HG03575 (cell line): ENCODE data around the gene IFT122.

Experiments
- ATAC-seq: cut with Tn5 transposase; IDR thresholded peaks from one replicate; pipeline ENCODE4 v1.9.1; 2021; ENCODE audit not compliant: unreplicated experiment, insufficient number of reproducible peaks, low FRiP score; ENCODE audit errors: extremely low read depth

IFT122 gene

DNA sequence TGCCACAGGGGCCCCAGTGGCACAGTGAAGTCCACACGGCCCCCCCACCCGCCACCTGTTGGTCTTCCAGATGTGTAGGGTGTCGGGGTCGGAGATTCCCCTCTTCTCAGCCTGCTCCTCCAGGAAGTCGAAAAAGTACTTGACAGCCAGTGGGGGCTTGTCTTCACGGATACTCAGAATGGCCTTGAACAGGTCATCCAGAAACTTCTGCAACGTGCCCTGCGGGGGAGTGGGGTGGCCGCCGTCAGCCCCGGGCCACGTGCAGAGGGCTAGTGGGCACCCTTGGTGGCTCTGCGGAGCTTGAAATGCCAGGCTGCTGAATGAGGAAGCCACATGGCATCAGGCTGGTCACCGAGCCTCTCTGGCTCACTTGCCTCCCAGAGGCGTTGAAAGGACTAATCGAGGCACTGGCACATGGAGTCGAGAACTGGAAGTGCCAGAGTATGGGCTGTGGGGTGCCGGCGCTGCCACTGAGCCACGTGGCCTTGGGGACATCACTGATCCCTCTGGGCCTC, 119.6 kb downstream of the IFT122 start:
- no peak for ATAC-seq

DNA sequence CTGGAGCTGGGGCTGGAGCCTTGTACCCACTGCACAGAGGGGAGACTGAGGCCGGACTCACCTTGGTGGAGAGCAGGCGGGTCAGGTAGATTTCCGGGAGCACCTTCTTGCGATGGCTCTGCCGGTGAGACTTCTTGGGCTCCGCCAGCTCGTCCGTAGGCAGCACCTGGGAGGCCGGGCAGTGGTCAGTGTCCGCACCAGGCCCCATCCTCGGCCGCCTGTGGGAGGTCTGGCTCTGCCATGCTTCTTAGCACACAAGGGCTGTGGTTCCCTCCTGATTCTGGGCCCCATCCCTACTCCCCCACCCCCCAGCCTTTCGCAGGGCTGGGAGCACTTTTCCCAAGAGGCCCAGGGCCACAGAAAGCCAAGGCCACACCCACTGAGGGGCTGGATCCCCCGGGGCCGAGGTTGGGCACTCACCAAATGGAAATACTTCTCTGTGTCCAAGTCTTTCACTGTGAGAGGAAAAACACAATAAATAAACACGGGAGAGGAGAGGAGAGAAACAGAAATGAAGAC, 120.3 kb downstream of the IFT122 start:
- no peak for ATAC-seq

DNA sequence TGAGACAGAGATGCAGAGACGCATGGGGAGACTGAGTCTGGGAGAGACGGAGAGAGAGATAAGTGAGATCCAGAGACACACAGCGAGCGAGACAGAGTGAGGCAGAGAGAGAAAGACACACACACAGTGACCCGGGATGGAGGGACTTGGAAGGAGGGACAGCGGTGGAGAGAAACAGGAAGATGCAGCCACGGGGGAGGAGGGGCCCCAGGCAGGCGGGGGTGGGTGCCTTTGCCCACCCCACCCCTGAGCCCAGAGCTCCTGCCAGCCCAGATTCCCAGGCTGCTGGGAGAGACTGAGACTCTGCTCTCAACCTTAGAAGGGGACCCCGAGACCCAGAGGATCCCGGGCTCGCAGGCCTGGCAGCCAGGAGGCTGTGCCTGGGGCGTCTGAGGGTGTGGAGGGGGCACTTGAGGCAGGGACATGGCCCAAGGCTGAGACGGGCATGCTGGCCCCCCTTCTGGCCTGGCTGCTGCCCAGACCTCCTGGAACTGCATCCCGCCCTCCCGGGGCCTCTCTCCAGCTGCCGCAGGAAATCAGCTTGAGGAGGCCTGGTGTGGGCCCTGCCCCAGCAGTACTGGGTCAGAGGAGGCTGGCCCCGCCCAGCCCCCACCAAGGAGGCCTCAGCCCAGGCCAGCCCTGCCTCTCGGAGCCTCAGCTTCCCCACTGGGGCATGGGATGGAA, 121.0 kb downstream of the IFT122 start:
- no peak for ATAC-seq

DNA sequence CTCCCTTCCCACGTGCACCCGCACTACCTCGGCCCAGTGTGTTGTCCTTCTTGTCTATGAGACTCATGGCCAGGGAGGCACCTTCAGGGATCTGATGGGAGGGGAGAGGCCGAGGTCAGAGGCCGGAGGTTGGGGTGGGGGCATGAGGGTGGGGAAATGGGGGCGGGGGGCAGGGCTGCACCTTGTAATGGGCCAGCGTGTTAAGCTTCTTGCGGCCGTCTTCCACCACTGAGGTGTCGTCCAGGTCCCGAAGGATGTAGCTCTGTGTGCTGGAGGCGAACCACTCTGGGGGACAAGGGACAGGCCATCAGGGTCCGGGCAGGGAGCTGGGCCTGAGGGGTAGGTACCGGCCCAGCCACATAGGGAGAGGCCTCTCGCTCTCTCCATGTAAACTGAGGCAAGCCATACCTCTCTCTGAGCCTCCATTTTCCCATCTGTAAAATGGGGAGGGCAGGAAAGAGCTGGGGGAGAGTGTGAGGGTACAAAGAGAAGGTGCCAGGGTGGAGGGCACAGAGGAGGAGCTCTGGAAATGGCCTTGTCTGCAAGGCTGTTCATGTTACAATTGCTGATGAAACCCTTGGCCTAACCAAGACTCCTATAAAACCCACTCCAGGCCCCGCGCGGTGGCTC, 121.7 kb downstream of the IFT122 start:
- ATAC-seq: no peak

DNA sequence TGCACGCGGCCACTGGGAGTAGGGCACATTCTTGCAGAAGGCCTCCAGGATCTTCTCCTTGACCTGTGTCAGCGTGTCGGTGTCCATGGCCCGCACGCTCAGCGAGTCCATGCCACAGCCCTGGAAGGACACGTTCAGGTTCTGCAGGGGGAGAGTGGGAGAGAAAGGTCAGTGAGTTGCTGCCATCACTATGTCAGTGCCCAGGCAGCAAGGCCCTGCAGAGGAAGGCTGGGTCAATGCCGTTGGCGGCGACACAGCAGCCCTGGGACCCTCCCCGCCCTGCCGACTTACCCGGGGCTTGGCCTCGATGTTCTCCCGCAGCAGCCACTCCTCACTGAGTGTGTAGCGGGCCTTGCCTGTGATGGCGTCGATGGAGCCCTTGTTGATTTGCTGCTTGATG, 122.8 kb downstream of the IFT122 start:
- no peak for ATAC-seq

DNA sequence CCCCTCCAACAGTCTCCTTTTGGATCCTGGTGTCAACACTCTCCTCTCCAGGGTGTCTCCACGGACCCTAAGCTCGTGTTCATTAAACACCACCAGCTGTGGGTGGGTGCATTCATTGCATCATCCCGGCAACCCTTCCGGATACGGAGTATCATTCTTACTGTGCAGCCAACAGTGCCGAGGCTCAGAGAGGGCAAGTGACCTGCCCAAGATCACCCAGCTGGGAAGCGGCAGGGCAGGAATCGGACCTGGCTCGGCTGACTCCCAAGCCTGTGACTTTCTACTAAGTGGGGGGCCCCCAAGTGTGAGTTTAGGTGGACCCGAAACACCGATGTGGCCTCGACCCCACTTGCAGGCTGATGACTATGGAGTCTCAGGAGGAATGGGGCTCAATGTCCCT, 123.3 kb downstream of the IFT122 start:
- ATAC-seq: no peak

DNA sequence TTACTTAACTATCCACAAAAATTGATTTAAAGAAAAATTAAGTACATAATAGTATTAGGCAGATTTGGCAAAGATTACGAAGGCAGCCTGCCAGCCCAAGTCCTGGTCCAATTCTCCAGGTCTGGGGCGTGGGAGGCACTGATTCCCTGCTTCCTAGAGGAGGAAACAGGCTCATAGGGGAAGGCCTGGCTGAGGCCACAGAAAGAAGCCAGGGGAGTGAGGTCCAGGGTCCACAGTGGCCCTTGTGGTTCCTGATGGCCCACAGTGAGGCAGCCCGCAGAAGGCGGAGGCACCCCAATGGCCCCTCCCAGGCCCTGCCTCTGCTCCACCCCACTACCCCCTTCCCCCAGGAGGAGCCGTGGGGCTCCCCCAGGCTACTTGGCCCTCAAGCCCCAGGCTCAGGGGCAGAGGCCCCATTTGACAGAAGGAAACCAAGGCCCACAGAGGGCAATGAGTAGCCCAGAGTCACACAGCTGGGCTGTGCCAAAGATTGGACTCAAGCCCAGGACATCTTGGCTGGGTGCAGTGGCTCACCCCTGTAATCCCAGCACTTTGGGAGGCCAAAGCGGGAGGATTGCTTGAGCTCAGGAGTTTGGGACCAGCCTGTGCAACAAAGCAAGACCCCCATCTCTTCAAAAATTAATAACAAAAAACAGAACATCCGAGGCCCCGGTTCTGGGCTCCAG, 124.0 kb downstream of the IFT122 start:
- ATAC-seq: no peak

DNA sequence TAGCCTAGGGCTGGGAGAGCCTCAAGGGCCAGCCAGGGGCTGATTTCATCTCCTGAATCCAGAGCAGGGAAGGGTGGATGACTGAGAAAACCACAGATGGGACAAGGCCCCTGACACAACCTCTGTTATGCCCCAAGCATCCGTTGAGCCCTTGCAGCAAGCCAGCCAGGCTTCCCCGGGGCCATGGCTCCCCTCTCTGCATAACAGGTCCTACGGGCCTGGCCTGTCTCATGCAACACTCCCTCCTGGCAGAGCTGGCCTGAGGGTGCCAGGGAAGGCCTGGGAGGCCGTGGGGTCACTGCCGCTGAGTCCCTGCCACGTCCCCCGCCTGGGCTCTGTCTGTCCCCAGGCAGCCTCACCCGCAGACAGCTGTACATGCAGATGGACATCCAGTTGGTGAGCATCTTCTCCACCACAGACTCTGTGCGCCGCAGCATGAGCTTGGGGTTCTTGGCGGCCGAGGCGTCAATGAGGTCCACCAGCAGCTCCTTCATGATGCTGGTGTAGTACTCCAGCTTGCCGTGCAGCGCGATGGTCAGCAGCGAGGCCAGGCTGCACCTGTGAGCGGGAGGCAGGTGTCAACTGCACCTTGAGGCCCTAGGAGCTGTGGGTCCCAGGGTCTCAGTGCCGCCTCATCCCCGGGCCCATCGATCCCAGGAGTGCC, 125.1 kb downstream of the IFT122 start:
- ATAC-seq: no peak

DNA sequence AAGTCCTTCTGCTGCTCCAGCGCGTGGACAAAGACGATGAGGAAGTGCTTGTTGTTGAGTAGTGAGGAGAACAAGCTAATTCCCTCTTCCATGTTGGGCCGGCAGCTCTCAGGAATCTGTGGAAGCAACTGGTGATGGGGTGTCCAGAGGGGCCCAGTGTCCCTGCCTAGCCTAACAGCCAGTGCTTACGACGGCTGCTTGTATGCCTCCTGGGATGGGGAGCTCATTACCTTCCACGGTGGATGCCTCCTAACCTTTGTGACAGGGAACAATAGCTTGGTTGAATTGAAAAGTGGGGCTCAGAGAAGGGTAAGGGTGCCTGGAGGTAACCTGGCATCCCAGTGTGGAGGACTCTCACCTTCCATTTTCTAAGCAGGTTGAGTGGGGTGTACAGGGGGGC, 125.9 kb downstream of the IFT122 start:
- no peak for ATAC-seq

DNA sequence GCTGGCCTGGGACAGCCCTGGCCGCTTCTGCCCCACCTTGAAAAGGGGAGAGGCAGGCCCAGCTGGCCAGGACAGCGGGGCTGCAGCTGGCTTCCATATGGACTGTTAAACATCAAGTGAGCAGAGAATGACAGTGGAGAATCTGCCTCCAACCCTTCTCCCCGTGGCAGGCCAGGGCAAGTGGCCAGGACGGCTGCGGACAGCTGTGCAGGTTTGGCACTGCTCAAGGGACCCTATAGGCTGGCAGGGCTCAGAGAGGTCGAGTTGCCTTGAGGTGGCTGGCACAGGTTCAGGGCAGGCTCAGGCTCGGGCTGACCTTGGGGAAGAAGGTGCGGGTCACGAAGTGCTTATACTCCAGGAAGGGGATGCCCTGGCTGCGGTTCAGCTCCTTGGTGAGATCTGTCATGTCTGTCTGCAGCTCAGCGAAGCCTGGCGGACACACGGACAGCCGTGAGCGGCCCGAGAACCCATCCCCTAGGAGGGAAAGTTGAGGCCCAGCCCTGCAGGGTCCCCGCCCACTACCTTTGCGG, 127.2 kb downstream of the IFT122 start:
- no peak for ATAC-seq

DNA sequence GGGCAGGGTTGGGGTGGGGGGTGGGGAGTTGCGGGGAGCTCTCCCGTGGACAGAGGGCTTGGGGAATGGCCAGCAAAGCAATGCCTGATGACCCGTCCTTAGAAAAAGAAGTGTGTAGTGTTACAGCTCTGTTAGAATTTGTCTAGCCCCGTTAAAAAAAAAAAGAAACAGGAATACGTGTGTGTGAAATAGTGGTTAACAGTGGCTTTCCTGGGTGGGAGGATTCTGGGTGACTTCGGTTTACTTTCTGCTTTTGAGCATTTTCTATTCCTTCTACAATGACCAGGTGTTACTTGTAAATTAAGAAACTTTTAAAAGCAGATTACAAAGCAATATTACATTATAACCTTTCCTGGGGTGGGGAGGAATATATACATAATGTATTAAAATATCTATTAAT, 127.9 kb downstream of the IFT122 start:
- no peak for ATAC-seq

DNA sequence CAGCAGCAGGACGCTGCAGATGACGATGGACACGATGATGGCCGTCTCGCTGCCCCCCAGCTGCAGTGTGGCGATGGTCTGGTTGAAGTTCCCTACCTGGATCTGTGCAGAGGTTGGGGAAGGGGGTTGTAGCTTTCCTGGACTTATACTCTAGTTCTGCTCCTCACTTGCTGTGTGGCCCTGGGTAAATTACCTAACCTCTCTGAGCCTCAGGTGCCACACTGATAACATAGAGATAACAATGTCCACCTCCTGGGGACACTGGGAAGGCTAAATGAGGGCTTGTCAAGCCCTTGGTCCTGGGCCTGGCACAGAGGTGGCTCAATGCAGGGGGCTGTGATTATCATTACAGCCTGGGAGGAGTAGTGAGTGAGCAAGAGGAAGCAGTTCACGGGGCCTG, 129.8 kb downstream of the IFT122 start:
- no peak for ATAC-seq
